ENCODE results near the gene WIPF3. TPM values are rescaled to one million over a fixed set of nuclear protein-coding genes. Genes with fewer than 3 reads are reported as not detected.

Gene WIPF3
- total and polyA plus RNA-seq, 8 donors: 0.50 to 1.7 (median 1.0) TPM; not detected in 1

GRCh38 chr7:29835718-29836117 is 29.4 kb downstream of the WIPF3 start:
- no peak for TF ChIP-seq CTCF (IDR thresholded peaks at IDR 0.05)
- DNase-seq (no peak), ATAC-seq (no peak)
- no peaks in the 10 kb centered on the region for H3K36me3 ChIP-seq
- H3K4me1 ChIP-seq: no peaks in the 10 kb centered on the region
- no peaks in the 10 kb centered on the region for H3K9me3 ChIP-seq
- peaks cover 0 to 17% of the 10 kb centered on the region in 2 donors for H3K27me3 ChIP-seq
- intact Hi-C loops (cut with DNase I): no loop called here
- H3K4me3 ChIP-seq: no peak overlapping the region
- no peak overlapping the region for H3K27ac ChIP-seq

- Histone ChIP-seq H3K4me1 (no peaks in the 10 kb centered on the region), H3K27me3 (peaks cover 0 to 35% of the 10 kb centered on the region in 2 donors), H3K9me3 (no peaks in the 10 kb centered on the region), H3K36me3 (no peaks in the 10 kb centered on the region), H3K4me3 (no peak overlapping the region), H3K27ac (no peak overlapping the region)
- intact Hi-C loops (cut with DNase I): no loop called here
- no peak for TF ChIP-seq CTCF (IDR thresholded peaks at IDR 0.05)
- DNase-seq (peak in 2 of 4 donors; percentile 1 to 27), ATAC-seq (peak; percentile 58)
Observed at GRCh38 chr7:29839302-29839701, 33.0 kb downstream of the WIPF3 start.

GRCh38 chr7:29839921-29840320 is 33.6 kb downstream of the WIPF3 start:
- no peaks in the 10 kb centered on the region for H3K36me3 ChIP-seq
- no peak for DNase-seq
- no peak overlapping the region for H3K4me3 ChIP-seq
- no peak for TF ChIP-seq CTCF (IDR thresholded peaks at IDR 0.05)
- no peaks in the 10 kb centered on the region for H3K4me1 ChIP-seq
- intact Hi-C loops (cut with DNase I): no loop called here
- no peak overlapping the region for H3K27ac ChIP-seq
- no peak for ATAC-seq
- peaks cover 0 to 35% of the 10 kb centered on the region in 2 donors for H3K27me3 ChIP-seq
- H3K9me3 ChIP-seq: no peaks in the 10 kb centered on the region

GRCh38 chr7:29840701-29841100 is 34.4 kb downstream of the WIPF3 start:
- H3K36me3 ChIP-seq: no peaks in the 10 kb centered on the region
- H3K27ac ChIP-seq: no peak overlapping the region
- no peak for ATAC-seq
- no peak for DNase-seq
- intact Hi-C loops (cut with DNase I): no loop called here
- H3K4me1 ChIP-seq: no peaks in the 10 kb centered on the region
- H3K4me3 ChIP-seq: no peak overlapping the region
- H3K9me3 ChIP-seq: no peaks in the 10 kb centered on the region
- H3K27me3 ChIP-seq: peaks cover 2 to 33% of the 10 kb centered on the region in 2 donors
- TF ChIP-seq CTCF (IDR thresholded peaks at IDR 0.05): no peak

GRCh38 chr7:29841926-29842701 is 35.8 kb downstream of the WIPF3 start:
- H3K27ac ChIP-seq: no peak overlapping the region
- no peaks in the 10 kb centered on the region for H3K4me1 ChIP-seq
- H3K36me3 ChIP-seq: no peaks in the 10 kb centered on the region
- ATAC-seq: no peak
- no peak for DNase-seq
- TF ChIP-seq CTCF (IDR thresholded peaks at IDR 0.05): no peak
- intact Hi-C loops (cut with DNase I): no loop called here
- H3K9me3 ChIP-seq: no peaks in the 10 kb centered on the region
- H3K27me3 ChIP-seq: peaks cover 5 to 25% of the 10 kb centered on the region in 2 donors
- H3K4me3 ChIP-seq: no peak overlapping the region
